HAP-1 (cell line): Measurements from ENCODE around the gene TMEM185A.
"Not testable (repeated sequence)": the region's sequence is repeated elsewhere in the genome, so short reads cannot be mapped to it uniquely, and the experiment has no call there.

Experiments
- DNase-seq, 2 experiments: peaks; one replicate each; pipeline ENCODE4 v3.0.0-alpha.2; 2016 to 2020; ENCODE audit warnings: low spot score in 2 of 2
- H3K27me3 ChIP-seq: fragments of 250-450 bp; sonication (Bioruptor Pico); 2 replicates; pipeline ENCODE4 v1.5.1; 2020; ENCODE audit warnings: low read depth, mild to moderate bottlenecking, moderate library complexity
- H3K36me3 ChIP-seq: fragments of 250-450 bp; sonication (Bioruptor Pico); replicated peaks from 2 replicates; pipeline ENCODE4 v1.5.1; 2020; ENCODE audit warnings: mild to moderate bottlenecking
- H3K4me1 ChIP-seq: fragments of 250-450 bp; sonication (Bioruptor Pico); 2 replicates; pipeline ENCODE4 v1.5.1; 2020; ENCODE audit warnings: mild to moderate bottlenecking
- H3K4me3 ChIP-seq: fragments of 250-450 bp; sonication (Bioruptor Pico); 2 replicates; pipeline ENCODE4 v1.5.1; 2020; ENCODE audit warnings: mild to moderate bottlenecking, moderate library complexity
- H3K9me3 ChIP-seq: fragments of 250-450 bp; sonication (Bioruptor Pico); 2 replicates; pipeline ENCODE4 v1.5.1; 2020; ENCODE audit warnings: mild to moderate bottlenecking, moderate library complexity
- in situ Hi-C: fragments of 300-500 bp; cut with MboI; formaldehyde crosslinking; loops from 3 replicates; pipeline ENCODE4 v1.14.3; 2020; ENCODE audit warnings: low sequenced_read_pairs, inconsistent platforms, mixed read lengths

TMEM185A gene

DNA sequence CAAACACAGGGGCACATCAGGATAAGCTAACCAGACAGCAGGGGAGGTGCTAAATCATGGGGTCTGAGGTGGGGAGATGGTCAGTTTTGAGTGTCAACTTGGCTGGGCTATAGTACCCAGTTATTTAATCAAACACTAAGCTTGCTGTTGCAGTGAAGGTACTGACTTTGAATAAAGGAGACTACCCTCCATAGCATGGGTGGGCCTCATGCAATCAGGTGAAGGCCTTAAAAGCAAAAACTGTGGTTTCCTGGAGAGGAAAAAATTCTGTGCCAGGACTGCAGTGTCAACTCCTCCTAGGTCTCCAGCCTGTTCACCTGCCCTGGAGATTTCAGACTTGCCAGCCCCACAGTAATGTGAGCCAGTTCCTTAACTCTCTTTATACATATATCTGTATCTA lies 23.9 kb downstream of the TMEM185A start:
- DNase-seq, result no peak
- in situ Hi-C loops, result no loop called here
- H3K4me3 ChIP-seq, result no peak overlapping the region

DNA sequence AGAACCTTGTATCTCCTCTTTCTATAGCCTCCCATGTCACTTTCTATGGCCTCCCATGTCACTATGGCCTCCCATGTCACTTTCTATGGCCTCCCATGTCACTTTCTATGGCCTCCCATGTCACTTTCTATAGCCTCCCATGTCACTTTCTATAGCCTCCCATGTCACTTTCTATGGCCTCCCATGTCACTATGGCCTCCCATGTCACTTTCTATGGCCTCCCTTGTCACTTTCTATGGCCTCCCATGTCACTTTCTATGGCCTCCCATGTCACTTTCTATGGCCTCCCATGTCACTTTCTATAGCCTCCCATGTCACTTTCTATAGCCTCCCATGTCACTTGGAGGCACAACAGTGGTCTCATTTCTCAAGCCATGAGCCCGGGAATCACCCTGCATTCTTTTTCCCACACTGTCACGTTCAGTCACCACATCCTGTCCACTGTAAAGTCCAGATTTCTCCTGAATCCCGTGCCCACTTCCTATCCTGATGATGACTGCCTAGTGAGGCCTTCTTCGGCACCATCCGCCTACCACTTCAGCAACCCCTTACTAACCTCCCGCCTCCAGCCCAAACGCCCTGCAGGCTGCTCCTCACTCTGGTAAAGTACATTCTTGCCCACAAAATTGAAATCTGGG lies 26.2 kb downstream of the TMEM185A start:
- DNase-seq, H3K27me3 ChIP-seq, H3K9me3 ChIP-seq, H3K4me3 ChIP-seq, H3K4me1 ChIP-seq, in situ Hi-C loops: not testable (repeated sequence)
- peaks cover 21% of the 10 kb centered on the region for H3K36me3 ChIP-seq

More for the DNA sequence above, 23.9 kb downstream of the TMEM185A start:
- Histone ChIP-seq H3K9me3 (no peaks in the 10 kb centered on the region), H3K4me1 (no peaks in the 10 kb centered on the region), H3K27me3 (no peaks in the 10 kb centered on the region), H3K36me3 (peaks cover 21% of the 10 kb centered on the region)

DNA sequence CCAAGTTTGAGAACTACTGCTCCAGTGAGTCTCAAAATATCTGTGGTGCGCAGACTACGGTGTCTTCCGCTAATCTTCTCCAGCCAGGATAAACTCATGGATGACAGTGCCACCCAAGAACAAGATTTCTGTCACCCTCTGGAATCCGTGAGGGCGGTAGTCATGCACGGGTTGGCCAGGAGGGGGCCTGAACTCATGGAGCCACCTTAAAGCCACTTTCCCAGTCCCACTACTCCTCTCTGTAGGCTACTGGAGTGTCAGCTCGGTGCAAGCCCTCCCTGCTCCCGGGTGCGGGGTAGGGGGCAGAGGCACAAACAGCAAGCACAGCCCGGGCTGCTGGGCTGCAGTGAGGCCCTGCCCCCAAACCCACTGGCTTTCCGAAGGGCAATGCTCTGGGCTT lies 33.0 kb downstream of the TMEM185A start:
- H3K9me3 ChIP-seq, H3K4me3 ChIP-seq, H3K27me3 ChIP-seq, H3K4me1 ChIP-seq, in situ Hi-C loops, H3K36me3 ChIP-seq: not testable (repeated sequence)
- peak in 1 of 2 experiments; percentile 46 for DNase-seq

DNA sequence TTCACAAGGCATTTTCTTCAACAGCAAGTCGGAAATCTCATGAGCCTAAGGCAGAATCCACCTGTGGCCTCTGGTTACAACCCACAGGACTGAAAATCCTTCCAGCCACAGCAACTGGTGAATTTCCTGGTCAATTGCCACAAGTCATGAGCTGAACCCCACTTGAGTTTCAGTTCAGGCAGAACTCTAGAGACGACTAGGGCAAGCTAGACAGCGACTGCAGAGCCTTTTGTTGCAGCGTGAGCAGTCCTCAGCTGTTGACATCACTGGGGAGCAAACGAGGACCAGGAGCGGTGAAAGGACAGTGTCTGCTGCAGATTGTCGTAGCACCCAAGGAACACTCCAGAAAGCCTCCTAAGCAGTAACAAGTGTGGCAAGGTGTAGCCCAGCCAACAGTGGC lies 35.6 kb downstream of the TMEM185A start:
- H3K9me3 ChIP-seq, DNase-seq, H3K4me3 ChIP-seq, H3K36me3 ChIP-seq, H3K4me1 ChIP-seq, H3K27me3 ChIP-seq, in situ Hi-C loops: not testable (repeated sequence)

DNA sequence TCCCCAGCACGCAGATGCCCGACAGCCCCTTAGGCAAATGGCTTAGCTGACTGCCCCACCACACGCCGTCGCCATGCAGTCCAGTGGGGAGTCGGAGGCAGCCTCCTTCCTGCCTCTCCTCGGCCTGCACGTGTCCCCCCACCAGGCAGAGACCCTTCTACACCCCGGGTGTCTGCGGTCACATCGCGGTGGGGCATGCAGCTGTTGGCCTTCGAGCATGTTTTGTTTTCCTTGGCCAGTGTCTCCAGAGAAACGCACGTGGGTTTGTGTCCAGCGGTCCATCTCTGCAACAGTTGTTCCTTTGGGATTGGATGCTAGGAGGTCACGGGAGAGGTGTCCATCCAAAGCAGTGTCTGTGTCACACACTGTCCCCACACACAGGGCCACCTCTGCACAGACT lies 36.4 kb downstream of the TMEM185A start, which contains the start of gene HSFX2:
HSFX2 (minus strand) TSS at position 101 of the 400 bp plus-strand sequence. CDS start 614 bp downstream, outside the sequence.
- H3K9me3 ChIP-seq, H3K36me3 ChIP-seq, H3K4me3 ChIP-seq, in situ Hi-C loops, H3K27me3 ChIP-seq, H3K4me1 ChIP-seq, DNase-seq: not testable (repeated sequence)

DNA sequence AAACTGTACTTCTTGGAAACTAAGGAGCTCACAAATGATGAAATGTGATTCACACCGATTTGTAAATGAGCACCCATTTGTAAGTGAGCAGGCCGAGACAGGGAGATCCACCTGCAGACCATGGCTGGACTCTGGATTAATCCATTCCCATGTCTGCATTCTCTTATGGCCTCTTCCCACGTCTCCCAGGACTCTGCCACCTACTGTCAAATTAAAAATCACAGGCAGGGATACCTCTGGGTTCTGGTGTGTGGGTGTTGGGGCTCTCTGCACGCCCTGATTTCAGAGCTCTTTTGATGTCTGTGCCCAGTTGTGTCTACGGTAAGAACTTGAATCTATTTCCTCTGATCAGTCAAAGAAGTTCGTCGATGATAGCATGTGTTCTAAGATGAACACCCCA lies 40.6 kb downstream of the TMEM185A start:
- H3K9me3 ChIP-seq, H3K27me3 ChIP-seq, H3K4me3 ChIP-seq, H3K36me3 ChIP-seq, DNase-seq, H3K4me1 ChIP-seq, in situ Hi-C loops: not testable (repeated sequence)

DNA sequence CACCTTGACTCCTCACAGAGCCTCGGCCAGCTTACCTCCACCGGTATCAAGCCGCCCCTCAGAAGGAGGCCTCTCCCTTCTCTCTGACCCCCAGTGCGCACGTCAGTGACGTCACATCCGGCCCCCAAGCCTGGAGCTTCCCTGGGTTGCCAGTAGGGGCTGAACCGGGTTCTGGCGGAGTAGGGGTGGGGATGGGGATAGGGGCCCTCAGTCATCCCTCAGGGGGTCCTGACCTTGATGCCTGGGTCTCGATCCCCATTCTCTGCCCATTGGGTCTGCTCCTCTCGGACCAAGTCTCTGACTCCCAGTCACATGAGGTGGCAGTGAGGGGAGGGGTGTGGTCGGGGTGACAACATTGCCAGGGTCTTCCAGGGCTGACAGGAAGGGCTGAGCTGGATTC lies 44.2 kb downstream of the TMEM185A start, which contains the start of gene MAGEA9B:
MAGEA9B (minus strand) TSS at position 101 of the 400 bp plus-strand sequence. CDS start 4,280 bp downstream, outside the sequence.
- H3K9me3 ChIP-seq, in situ Hi-C loops, H3K27me3 ChIP-seq, H3K4me1 ChIP-seq, H3K4me3 ChIP-seq, DNase-seq, H3K36me3 ChIP-seq: not testable (repeated sequence)

DNA sequence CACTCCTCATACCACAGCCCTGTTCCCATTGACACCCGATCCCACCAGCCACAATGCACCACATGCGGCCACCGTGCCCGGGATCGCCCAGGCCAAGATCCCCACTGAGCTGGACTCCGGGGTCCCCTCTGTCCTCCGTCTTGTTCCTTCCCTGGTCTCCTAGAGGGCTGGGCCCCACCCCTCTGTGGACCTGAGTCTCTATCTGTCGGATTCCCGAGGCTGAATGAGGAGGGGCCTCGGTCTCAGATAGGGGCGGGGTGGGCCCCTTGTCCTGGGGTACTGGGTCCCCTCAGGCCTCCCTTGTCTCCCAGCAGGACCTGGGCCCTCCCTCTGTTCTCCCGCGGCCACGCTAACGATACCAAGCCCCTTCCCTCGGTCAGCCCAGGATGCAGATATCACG lies 46.0 kb downstream of the TMEM185A start:
- DNase-seq, H3K27me3 ChIP-seq, in situ Hi-C loops, H3K4me1 ChIP-seq, H3K4me3 ChIP-seq, H3K9me3 ChIP-seq, H3K36me3 ChIP-seq: not testable (repeated sequence)

DNA sequence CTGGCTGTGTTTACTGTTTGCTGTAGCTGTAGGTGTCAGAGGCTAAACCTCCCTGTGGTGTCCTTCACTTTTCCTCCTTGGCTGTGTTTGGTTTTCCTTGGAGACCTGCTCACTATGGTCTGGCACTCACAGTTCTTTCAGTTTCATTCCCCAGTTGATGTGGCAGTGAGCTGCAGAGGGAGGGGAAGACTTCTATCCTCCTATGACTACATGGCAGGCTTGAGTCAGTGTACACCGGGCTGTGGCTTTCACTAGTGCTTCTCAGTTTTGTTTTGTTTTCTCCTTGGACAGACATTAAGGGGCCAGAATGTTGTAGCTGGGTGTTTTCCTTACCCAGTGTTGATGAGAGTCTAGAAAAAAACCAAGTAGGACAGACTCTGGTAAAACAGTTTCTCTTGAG lies 58.1 kb downstream of the TMEM185A start:
- H3K27me3 ChIP-seq, in situ Hi-C loops, DNase-seq, H3K36me3 ChIP-seq, H3K9me3 ChIP-seq, H3K4me3 ChIP-seq: not testable (repeated sequence)
- peaks cover 16% of the 10 kb centered on the region for H3K4me1 ChIP-seq

DNA sequence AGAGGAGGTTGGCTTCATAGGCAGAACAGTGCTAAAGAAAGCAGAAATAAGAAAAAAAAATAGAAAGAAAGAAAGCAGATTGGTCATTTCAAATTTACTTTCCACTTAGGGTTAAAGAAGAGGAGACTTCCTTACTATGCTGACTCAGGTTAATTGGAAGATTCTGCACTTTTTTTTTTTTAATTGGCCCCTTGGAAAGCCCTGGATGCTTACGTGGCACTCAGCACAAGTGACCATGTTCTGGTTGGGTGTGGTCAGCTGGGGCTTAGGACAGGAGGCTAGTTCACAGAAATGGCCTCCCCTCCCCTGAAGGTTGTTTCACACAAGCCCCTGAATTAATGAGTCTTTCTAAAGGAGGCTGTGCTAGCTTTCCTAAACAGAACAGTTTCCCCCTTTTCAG lies 58.8 kb downstream of the TMEM185A start:
- H3K4me3 ChIP-seq, result no peak overlapping the region
- H3K27me3 ChIP-seq, result no peaks in the 10 kb centered on the region
- in situ Hi-C loops, result no loop called here
- peaks cover 16% of the 10 kb centered on the region for H3K4me1 ChIP-seq
- DNase-seq, result no peak
- no peaks in the 10 kb centered on the region for H3K36me3 ChIP-seq
- H3K9me3 ChIP-seq, result no peaks in the 10 kb centered on the region

DNA sequence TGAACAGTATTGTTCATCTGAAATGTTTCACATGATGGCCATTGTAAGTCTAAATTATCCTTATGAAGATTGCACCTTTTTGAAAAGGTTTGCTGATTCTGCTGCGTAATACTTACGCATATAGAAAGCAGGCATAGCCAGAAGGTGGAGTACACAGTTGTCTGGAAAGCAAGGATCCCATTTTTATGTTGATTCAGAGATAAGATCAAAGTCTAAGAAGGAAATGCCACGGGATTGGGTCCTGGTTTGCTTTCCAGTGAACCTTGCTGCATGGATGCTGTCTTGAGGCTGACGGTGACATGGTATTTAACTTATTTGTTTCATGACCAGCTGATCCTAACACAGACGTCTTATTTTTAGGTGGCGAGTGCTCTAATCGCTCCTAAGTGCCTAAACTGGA lies 59.8 kb downstream of the TMEM185A start:
- Histone ChIP-seq H3K4me1 (peaks cover 16% of the 10 kb centered on the region), H3K27me3 (no peaks in the 10 kb centered on the region), H3K36me3 (no peaks in the 10 kb centered on the region), H3K9me3 (no peaks in the 10 kb centered on the region), H3K4me3 (no peak overlapping the region)
- in situ Hi-C loops, result no loop called here
- peak; percentile 28 to 70 for DNase-seq

DNA sequence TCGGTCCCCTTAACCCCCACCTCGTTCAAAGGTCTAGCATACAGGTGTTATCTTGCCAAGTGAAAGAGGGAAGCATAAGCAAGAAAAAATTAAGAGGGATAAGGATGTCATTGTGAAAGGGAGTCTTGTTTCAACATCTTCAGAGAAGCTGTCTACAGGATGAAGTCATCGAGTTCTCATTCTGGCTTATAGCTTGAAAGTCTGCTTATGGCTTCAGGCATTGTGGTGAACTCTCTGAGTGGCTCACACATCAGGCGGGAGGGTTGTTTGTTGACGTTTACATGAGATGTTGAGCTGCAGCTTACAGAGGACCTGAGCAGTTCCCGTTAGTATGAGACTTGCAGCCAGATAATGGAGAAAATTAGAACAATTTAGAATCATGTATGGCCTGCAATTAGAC lies 60.9 kb downstream of the TMEM185A start:
- in situ Hi-C loops, result no loop called here
- H3K4me3 ChIP-seq, result no peak overlapping the region
- DNase-seq, result no peak

DNA sequence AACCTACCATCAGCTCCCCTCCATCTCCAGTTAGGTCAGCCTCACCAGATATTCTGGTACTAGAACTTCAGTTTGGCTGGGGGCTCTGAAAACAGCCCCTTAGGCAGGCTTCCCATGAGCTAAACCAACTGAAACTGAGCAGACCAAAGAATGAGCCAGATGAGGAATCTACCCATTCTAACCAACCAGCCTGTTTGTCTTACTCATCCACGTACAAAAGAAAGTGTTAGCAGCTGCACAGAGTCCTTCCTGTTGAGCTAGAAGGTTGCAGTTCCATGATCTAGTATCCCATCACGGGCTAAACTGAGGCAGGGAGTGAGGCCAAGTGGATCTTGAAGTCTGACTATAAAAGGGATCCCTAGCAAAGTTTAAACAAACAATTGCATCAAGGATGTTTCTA lies 61.8 kb downstream of the TMEM185A start:
- Histone ChIP-seq H3K27me3 (no peaks in the 10 kb centered on the region), H3K9me3 (no peaks in the 10 kb centered on the region), H3K4me3 (no peak overlapping the region), H3K4me1 (peaks cover 16% of the 10 kb centered on the region), H3K36me3 (no peaks in the 10 kb centered on the region)
- no peak for DNase-seq
- in situ Hi-C loops, result no loop called here

More for the DNA sequence above, 60.9 kb downstream of the TMEM185A start:
- H3K27me3 ChIP-seq, result no peaks in the 10 kb centered on the region
- peaks cover 16% of the 10 kb centered on the region for H3K4me1 ChIP-seq
- H3K9me3 ChIP-seq, result no peaks in the 10 kb centered on the region
- H3K36me3 ChIP-seq, result no peaks in the 10 kb centered on the region

DNA sequence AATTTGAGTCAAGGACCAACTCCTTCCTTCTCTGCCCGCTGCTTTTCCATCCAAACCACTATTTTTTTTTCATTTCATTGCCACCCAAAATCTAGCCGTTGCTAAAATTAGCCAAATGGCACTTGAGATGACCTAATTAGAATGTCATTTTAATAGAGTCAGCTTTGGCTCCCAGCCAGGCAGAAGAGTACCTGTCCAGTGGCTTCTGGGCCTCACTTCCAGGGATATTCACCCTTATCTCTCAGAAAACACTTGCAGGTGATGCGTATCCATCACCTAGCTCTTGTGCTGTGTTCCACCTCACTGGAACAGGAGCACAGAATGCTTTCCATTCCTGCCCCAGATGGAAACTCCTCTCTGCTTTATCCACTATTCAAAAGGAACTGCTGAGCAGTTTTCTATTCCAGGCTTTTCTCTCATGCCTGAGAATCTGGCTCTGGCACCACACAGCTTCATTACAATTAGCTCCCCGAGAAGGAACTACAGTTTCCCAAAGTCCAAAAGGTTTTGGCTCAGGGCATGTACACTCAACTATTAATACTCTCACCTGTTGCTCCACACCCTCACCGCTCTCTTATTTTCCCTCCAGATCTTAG lies 62.8 kb downstream of the TMEM185A start:
- no peaks in the 10 kb centered on the region for H3K27me3 ChIP-seq
- peaks cover 16% of the 10 kb centered on the region for H3K4me1 ChIP-seq
- no peaks in the 10 kb centered on the region for H3K36me3 ChIP-seq
- DNase-seq, result no peak
- in situ Hi-C loops, result no loop called here
- no peaks in the 10 kb centered on the region for H3K9me3 ChIP-seq
- no peak overlapping the region for H3K4me3 ChIP-seq
